DMS53 (cell line): ENCODE measurements around the gene NTN5.

ENCODE experiments used
- DNase-seq: peaks from one replicate; lab custom pipeline; 2025; lab: John Stamatoyannopoulos, UW

The NTN5 gene

DNA sequence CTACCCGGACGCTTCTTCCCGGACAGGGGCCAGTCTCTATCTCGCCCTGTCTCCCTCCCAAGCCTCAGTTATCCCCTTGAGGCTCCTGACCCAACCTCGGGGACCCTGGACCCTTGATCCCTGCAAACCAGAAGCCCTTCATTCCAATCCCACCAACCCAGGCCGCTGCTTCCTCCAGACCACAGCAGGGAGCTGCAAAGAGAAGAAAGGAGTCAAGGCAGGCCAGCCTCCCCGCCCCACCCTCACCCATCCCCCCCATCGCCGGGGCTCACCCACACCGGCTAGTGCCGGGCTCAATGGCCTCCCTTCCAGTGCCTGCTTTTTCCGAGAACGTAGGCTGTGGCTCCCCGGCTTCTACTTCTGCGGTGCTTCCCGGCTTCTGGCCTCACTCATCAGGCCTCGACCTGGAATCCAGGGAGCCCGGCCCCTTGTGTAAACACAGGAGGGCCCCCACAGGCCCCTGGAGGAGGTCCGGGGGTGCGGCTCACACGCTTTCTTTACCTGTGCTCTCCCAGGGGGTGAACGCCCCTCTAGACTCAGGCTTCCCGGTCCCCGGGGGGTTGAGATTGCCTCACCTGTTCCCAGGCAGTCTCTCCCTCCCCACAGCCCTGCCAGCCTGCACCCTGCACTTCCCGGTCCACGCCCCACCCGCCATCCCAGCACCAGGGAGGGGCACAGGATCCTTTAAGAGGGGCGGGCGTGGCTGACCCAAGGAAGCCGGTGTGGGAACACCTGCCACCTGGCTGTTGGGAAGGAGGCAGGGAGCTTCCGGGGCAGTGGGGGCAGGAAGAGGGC is 58.2 kb downstream of the NTN5 start, which contains the start of gene FAM83E:
TSS of gene FAM83E (minus strand) at position 641 of the 795 bp plus-strand sequence. CDS start 1,704 bp downstream, outside the sequence.
- DNase-seq, result peak; percentile 97

DNA sequence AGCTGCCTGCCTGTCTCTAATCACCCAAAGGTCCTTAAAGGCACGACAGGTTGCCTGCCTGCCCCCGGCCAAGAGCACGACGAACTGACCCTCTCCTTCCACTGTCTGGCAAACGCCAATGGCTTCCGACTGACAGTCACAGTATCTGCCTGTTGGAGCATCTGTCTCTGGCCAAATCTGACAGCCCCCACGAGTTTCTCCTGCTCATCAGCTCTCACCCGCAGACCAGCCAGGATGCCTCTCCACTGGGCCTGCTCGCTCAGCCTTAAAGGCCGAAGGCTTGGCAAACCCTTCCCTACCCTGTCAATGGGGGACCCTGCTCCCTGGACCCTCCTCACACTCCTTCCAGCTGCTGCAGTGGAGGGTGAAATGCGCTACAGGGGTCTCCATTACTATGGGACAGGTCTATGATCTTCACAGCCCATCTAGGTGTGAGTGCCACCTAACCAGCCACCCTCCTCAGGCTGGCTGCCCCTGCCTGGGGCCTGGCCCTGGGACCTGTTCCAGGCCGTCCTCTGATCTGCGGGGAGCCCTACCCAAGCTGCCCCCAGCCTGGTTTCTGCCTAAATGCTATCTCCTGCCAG is 58.9 kb downstream of the NTN5 start:
- no peak for DNase-seq

DNA sequence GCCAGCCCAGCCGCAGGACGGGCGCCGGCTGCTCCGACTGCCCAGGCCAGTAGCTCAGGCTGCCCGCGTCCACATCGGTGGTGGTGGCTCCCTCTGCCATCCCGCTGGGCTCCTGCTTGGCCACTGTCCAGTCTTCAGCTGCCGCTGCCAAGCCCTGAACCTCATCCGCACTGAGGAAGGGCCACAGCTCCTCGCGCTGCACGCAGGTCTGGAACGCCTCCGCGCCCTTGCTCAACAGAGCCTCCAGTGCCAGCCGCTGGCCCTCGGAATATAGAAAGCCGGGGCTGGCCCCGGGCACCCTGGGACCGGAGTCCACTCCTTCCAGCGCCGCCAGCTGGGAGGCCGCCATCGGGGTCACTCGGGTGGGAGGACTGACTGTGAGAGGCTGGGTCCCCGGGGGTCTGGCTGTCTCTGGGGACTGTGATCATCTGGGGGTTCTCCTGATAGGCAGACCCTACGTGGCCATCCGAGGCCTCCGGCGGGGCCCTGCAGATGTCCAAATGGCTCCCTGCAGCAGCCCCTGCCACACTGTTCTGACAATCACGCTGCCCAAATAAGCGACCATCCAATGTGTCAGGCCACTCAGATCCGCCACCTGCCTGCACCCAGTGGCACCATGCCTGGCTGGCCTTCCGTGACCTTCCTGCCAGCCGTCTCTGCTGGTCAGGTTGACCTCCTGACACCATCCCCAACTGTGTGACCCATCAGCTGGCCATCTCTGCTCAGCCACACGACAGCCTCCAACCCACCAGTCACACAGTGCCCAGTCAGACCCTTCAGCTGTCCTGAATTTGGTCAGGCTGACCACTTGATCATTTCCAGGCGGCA is 59.6 kb downstream of the NTN5 start:
- DNase-seq, result no peak

DNA sequence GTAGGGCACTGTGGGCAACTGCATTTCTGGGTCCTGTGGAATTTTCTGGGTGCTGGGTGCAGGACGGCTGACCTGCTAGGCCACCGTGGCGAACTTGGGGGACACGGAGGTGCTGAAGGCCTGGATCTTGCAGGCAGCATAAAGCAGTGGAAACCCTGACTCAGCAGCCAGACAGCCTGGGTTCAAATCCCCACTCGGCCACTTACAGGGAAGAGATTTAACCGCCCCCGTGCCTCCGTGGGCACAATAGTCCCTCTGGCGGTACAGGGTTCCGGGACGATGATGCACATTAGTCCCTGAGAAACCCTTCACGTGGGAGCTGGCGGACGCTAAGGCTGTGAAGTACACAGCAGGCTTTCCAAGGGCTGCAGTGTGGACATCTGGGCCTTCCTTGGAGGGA is 60.9 kb downstream of the NTN5 start:
- DNase-seq, result no peak
